Activated naive CD4-positive, alpha-beta T cell treated with anti-CD3 and anti-CD28 coated beads, Interleukin-2, amount 50 U/mL, for 24 hours (primary cell): Measurements from ENCODE around the gene ALG9.
A peak's percentile ranks its signal among the peaks of the same experiment; 100 is the strongest.

Experiments
- H3K27ac Mint-ChIP-seq: one replicate; pipeline ENCODE4 v1.8.0; 2021; ENCODE audit warnings: mild to moderate bottlenecking, mixed read lengths
- H3K27me3 Mint-ChIP-seq: one replicate; pipeline ENCODE4 v1.8.0; 2021; ENCODE audit warnings: mixed read lengths
- H3K36me3 Mint-ChIP-seq: one replicate; pipeline ENCODE4 v1.8.0; 2021; ENCODE audit warnings: mixed read lengths
- H3K4me1 Mint-ChIP-seq: one replicate; pipeline ENCODE4 v1.8.0; 2021; ENCODE audit warnings: mixed read lengths
- H3K4me3 Mint-ChIP-seq: one replicate; pipeline ENCODE4 v1.8.0; 2021; ENCODE audit warnings: mild to moderate bottlenecking, mixed read lengths
- H3K9me3 Mint-ChIP-seq: one replicate; pipeline ENCODE4 v1.8.0; 2021; ENCODE audit warnings: mixed read lengths

Gene ALG9

DNA sequence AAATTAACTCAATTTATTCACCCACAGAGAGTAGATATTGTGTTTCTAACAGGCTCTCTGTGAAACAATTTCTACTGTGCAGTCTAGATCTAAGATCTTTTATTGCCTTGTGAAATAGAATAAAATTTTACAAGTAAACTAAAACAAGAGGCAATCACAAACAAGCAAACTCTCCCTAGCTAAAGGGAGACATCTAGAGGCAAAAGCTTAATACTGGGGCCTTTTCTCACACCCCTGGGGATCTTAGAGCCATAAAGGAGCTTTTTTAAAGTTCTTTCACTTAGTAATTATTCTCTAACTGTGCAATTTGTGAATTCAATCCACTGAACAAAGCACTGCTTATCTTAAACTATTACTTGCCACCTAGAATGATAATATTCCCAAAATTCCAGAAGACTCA lies 19.7 kb downstream of the ALG9 start:
- Mint-ChIP-seq H3K4me1 (no peaks in the 10 kb centered on the region), H3K36me3 (peaks cover 14% of the 10 kb centered on the region), H3K9me3 (no peaks in the 10 kb centered on the region), H3K27ac (no peak overlapping the region), H3K4me3 (no peak overlapping the region), H3K27me3 (no peaks in the 10 kb centered on the region)

DNA sequence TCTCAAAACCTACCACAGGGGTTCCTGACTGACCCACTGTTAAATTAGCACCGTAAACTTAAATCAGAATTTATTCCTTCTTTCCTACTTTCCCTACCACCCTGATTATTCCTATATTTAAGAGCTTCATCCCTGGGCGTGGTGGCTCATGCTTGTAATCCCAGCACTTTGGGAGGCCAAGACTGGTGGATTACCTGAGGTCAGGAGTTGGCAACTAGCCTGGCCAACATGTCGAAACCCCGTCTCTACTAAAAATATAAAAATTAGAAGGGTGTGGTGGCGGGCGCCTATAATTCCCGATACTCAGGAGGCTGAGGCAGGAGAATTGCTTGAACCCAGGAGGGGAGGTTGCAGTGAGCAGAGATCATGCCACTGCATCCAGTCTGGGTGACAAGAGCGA lies 20.3 kb downstream of the ALG9 start:
- Mint-ChIP-seq H3K9me3 (no peaks in the 10 kb centered on the region), H3K27me3 (no peaks in the 10 kb centered on the region), H3K36me3 (peaks cover 14% of the 10 kb centered on the region), H3K27ac (no peak overlapping the region), H3K4me1 (no peaks in the 10 kb centered on the region), H3K4me3 (no peak overlapping the region)

DNA sequence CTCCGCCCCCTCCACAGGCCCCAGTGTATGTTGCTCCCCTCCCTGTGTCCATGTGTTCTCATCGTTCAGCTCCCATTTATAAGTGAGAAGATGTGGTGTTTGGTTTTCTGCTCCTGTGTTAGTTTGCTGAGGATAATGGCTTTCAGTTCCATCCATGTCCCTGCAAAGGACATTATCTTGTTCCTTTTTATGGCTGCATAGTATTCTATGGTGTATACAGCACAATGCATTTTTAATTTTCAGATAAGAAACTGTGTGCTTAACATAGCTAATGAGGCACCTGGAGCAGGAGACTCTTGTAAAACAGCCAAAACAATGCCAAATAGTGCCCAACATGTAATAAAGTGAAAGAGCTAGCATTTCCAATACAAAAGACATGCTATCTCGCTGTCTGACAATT lies 21.8 kb downstream of the ALG9 start:
- no peak overlapping the region for H3K4me3 Mint-ChIP-seq
- H3K9me3 Mint-ChIP-seq, result no peaks in the 10 kb centered on the region
- H3K36me3 Mint-ChIP-seq, result peaks cover 14% of the 10 kb centered on the region
- no peaks in the 10 kb centered on the region for H3K27me3 Mint-ChIP-seq
- no peaks in the 10 kb centered on the region for H3K4me1 Mint-ChIP-seq
- no peak overlapping the region for H3K27ac Mint-ChIP-seq

GRCh38 chr11:111846636-111847035 lies 24.7 kb downstream of the ALG9 start:
- H3K27ac Mint-ChIP-seq, result peak overlapping the region; percentile 51
- H3K4me1 Mint-ChIP-seq, result peaks cover under 1% of the 10 kb centered on the region
- peaks cover 12% of the 10 kb centered on the region for H3K36me3 Mint-ChIP-seq
- no peaks in the 10 kb centered on the region for H3K27me3 Mint-ChIP-seq
- no peak overlapping the region for H3K4me3 Mint-ChIP-seq
- no peaks in the 10 kb centered on the region for H3K9me3 Mint-ChIP-seq

GRCh38 chr11:111846063-111846462 lies 25.3 kb downstream of the ALG9 start:
- H3K27ac Mint-ChIP-seq, result no peak overlapping the region
- peaks cover 10% of the 10 kb centered on the region for H3K36me3 Mint-ChIP-seq

DNA sequence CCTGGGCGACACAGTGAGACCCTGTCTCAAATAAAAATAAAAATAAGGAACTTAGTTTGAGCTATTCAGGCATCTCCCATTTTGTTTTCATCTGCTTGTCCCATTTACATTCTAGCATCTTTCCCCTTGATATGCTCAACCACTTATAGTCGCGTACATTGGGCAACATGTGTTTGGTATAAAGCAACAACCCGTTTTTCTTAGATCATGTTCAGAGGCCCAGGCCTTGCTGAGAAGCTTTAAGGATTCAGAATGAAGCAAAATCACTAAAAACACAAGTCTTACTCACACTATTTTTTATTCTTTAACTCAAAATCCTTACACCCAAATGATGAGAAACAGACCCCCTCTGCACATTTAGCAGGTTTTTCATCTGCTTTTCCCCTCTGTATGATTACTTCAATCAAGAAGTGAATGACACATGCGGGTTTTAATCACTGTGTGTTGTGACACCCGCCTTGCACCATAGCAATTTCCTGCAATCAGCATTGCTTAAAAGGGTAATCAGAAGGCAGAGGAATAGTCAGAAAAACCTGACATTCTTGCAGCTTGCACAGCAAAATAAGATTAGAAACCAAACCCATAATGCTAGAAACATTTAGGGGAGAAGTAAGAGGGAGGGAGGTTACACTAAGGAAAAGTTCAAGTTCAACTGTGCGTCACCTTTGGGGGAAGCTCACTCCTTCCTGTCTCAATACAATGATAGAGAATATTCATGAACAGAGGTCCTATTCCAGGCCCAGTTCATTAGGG lies 25.9 kb downstream of the ALG9 start:
- Mint-ChIP-seq H3K4me3 (no peak overlapping the region), H3K4me1 (peaks cover 7% of the 10 kb centered on the region), H3K36me3 (peaks cover 10% of the 10 kb centered on the region), H3K27ac (no peak overlapping the region), H3K9me3 (no peaks in the 10 kb centered on the region), H3K27me3 (no peaks in the 10 kb centered on the region)

More at GRCh38 chr11:111846063-111846462, 25.3 kb downstream of the ALG9 start:
- Mint-ChIP-seq H3K4me1 (peaks cover 6% of the 10 kb centered on the region), H3K4me3 (no peak overlapping the region), H3K9me3 (no peaks in the 10 kb centered on the region), H3K27me3 (no peaks in the 10 kb centered on the region)

GRCh38 chr11:111843661-111844060 lies 27.7 kb downstream of the ALG9 start:
- H3K36me3 Mint-ChIP-seq, result peaks cover 10% of the 10 kb centered on the region
- no peak overlapping the region for H3K4me3 Mint-ChIP-seq
- H3K4me1 Mint-ChIP-seq, result peaks cover 7% of the 10 kb centered on the region
- H3K27ac Mint-ChIP-seq, result no peak overlapping the region
- no peaks in the 10 kb centered on the region for H3K27me3 Mint-ChIP-seq
- H3K9me3 Mint-ChIP-seq, result no peaks in the 10 kb centered on the region

DNA sequence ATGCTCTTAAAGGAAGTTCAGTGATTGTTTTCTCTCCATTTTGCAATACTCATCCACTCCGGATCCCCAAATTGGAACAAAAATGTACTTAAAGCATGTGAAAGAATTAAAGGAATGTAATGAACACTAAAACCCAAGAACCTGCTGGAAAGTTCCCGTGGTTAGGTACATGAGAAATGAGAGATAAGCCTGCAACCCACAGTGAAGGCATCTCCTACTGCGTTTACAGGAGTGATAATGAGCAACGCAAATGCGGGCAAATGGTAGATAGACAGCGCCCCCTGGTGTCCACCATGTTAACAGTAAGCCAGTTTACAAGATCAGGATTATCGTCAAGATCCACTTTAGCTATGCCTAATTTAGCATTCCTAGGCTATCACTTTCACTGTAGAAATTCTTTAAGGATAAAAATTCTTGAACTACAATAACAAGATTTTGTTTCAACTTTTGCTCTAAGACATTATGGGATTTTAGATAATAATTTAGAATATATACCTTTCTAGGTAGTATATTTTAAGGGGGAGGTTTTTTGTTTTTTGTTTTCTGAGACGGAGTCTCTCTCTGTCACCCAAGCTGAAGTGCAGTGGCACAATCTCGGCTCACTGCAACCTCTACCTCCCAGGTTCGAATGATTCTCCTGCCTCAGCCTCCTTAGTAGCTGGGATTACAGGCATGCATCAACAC lies 29.9 kb downstream of the ALG9 start:
- H3K27me3 Mint-ChIP-seq, result no peaks in the 10 kb centered on the region

DNA sequence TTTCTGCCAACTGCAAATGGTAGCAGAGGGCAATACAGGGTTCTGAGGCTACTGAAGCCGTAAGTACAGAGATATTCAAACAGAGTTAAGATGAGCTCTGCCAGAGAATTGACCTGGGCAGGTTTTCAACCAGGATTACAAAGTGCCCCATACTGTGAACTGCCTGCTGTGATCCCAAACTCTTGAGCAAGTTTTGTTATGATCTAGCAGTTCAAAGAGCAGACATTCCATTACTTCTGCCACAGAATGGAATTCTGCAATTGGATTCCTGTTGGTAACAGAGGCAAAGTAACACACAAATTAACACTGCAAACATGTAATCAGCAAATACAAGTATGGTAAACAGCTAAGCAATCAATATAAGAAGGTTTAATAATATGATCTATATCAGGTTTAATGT lies 31.2 kb downstream of the ALG9 start:
- H3K27ac Mint-ChIP-seq, result no peak overlapping the region

More for the DNA sequence above, 29.9 kb downstream of the ALG9 start:
- Mint-ChIP-seq H3K9me3 (no peaks in the 10 kb centered on the region), H3K4me3 (no peak overlapping the region), H3K27ac (no peak overlapping the region), H3K36me3 (peaks cover 11% of the 10 kb centered on the region), H3K4me1 (peaks cover 7% of the 10 kb centered on the region)

DNA sequence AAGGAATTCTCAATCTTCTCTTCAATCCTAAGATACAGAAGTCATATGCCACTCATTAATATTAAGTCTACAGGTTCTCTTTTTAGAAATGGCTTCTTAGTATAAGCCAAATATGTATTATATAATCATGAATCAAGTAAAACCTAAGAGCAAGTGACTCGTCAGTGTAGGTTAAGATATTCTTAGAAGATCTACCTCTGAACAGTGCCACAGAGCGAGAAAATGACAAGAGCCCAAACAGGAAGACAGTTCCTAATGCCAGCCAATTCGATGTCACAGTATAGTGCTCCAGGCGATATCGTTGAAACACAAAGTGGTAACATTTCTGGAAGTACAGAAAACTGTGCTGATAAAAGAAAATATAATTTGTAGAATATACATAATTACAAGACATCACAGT lies 33.3 kb downstream of the ALG9 start:
- Mint-ChIP-seq H3K27ac (no peak overlapping the region), H3K9me3 (no peaks in the 10 kb centered on the region), H3K4me3 (no peak overlapping the region), H3K36me3 (peaks cover 22% of the 10 kb centered on the region), H3K27me3 (no peaks in the 10 kb centered on the region), H3K4me1 (peaks cover 7% of the 10 kb centered on the region)

More for the DNA sequence above, 31.2 kb downstream of the ALG9 start:
- H3K9me3 Mint-ChIP-seq, result no peaks in the 10 kb centered on the region
- H3K36me3 Mint-ChIP-seq, result peaks cover 15% of the 10 kb centered on the region
- peaks cover 7% of the 10 kb centered on the region for H3K4me1 Mint-ChIP-seq
- no peak overlapping the region for H3K4me3 Mint-ChIP-seq
- H3K27me3 Mint-ChIP-seq, result no peaks in the 10 kb centered on the region

DNA sequence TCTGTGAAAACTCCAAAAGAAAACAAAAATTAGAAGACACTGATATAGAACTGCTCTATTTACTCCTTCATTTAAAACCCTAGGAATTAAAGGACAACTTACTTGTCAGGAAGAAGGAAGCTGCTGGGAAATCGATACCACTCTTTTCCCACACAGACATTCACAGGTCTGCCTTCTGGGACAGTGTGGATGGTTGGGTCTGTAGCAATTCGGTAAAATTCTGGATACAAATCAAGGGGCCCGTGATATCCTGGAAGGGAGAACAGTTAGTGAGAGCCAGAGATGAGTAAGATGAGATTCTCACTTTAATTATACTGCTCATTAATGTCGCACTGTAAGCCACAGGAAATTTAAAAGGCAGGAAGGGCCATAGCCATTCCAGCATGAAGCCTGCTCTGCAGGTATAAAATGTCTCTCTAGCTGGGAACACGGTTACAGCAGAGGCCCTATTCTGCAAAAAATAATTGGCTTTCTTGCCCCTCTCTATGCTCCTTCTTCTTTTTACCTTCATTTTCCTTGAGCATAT lies 34.0 kb downstream of the ALG9 start:
- Mint-ChIP-seq H3K27me3 (no peaks in the 10 kb centered on the region), H3K4me3 (no peak overlapping the region), H3K9me3 (no peaks in the 10 kb centered on the region), H3K36me3 (peaks cover 22% of the 10 kb centered on the region), H3K27ac (no peak overlapping the region), H3K4me1 (peaks cover 7% of the 10 kb centered on the region)

- peaks cover 7% of the 10 kb centered on the region for H3K4me1 Mint-ChIP-seq
- H3K9me3 Mint-ChIP-seq, result no peaks in the 10 kb centered on the region
- no peak overlapping the region for H3K4me3 Mint-ChIP-seq
- H3K27me3 Mint-ChIP-seq, result no peaks in the 10 kb centered on the region
- no peak overlapping the region for H3K27ac Mint-ChIP-seq
- peaks cover 24% of the 10 kb centered on the region for H3K36me3 Mint-ChIP-seq
These were observed 34.7 kb downstream of the ALG9 start for GRCh38 chr11:111836721-111837120.

DNA sequence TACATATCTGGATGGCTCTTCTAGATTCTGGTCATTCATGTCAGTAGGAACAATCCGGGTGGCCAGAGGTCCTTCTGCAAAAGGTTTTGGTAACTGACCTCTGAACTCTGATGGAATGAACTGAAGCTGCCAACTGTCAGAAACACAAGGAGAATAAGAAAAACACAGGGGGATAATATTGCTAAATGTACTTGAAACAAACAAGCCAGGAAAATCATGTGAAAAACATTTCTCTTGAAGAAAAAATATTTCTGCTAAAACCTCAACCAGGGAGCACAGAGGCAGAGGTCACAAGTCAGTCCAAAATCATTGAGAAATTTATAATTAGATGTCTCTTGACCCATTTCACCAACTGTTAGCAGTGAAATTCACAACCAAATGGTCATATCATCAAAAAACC lies 35.2 kb downstream of the ALG9 start:
- H3K9me3 Mint-ChIP-seq, result no peaks in the 10 kb centered on the region
- H3K4me3 Mint-ChIP-seq, result no peak overlapping the region
- no peak overlapping the region for H3K27ac Mint-ChIP-seq
- H3K36me3 Mint-ChIP-seq, result peaks cover 27% of the 10 kb centered on the region
- H3K27me3 Mint-ChIP-seq, result no peaks in the 10 kb centered on the region
- H3K4me1 Mint-ChIP-seq, result peaks cover 2% of the 10 kb centered on the region

DNA sequence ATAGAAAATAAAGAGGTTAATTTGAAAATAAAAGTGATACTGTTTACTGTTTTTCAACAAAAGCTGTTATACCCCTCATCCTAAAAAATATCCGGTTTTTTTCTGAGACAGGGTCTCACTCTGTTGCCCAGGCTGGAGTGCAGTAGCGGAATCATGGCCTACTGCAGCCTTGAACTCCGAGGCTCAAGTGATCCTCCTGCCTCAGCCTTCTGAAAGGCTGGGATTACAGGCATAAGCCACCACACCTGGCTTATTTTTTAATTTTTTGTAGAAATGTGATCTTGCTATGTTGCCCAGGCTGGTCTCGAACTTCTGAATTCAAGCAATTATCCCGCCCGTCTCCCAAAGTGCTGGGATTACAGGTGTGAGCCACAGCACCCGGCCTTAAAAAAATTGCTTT lies 35.7 kb downstream of the ALG9 start:
- H3K27ac Mint-ChIP-seq, result no peak overlapping the region
- H3K27me3 Mint-ChIP-seq, result no peaks in the 10 kb centered on the region
- no peaks in the 10 kb centered on the region for H3K4me1 Mint-ChIP-seq
- H3K9me3 Mint-ChIP-seq, result no peaks in the 10 kb centered on the region
- no peak overlapping the region for H3K4me3 Mint-ChIP-seq
- H3K36me3 Mint-ChIP-seq, result peaks cover 27% of the 10 kb centered on the region

DNA sequence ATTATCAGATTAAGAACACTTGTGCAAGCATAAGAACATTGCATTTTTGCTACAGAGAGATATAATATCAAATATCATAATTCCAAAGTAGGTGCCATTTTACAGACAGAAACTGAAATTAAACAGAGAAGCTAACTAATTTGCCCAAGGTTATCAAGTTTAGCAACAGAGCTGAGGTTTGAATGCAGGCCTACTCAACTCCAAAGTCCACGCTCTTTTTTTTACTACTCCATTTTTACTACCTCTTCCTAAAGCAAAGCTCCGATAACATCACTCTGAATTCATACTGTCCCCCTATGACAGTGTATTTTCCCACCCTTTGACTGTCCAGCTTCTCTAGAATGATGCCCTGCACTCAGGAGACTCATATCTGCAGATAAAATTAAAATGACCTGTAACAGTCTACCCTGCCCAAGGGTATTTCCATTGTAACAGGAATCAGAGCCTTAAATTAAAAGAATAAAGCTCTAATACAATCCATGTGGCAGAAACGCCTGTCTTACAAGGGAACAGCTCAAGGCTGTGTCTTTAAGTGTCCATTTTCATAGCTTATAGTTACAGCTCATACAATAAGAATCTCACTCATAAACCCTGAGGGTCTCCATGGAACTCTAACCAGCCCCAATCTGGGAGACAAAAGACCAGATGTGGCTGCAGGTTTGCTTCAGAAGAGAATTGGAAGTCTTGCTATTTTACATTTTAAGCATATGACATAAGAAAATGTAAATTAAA lies 36.8 kb downstream of the ALG9 start:
- Mint-ChIP-seq H3K9me3 (no peaks in the 10 kb centered on the region), H3K27ac (no peak overlapping the region), H3K27me3 (no peaks in the 10 kb centered on the region), H3K36me3 (peaks cover 27% of the 10 kb centered on the region), H3K4me1 (no peaks in the 10 kb centered on the region), H3K4me3 (no peak overlapping the region)

DNA sequence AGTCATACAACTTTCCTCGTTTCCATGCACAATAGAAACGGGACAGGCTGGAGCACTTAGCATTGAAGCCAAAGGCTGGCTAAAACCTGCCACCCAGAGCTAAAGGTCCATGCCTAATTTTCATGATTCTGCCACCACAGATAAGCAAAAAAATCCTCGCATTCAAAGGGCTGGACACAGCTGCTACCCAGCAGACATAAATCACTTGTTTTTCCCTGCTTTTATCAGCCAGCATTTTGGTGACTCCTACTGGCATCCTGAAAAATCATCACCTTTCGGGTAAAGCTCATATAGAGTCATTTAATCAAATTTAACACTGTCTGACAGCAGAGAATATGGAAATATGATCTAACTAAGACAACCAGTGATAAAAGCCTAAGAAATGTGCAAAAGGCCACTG lies 37.9 kb downstream of the ALG9 start:
- Mint-ChIP-seq H3K36me3 (peaks cover 25% of the 10 kb centered on the region), H3K27ac (no peak overlapping the region), H3K4me1 (peaks cover 8% of the 10 kb centered on the region), H3K4me3 (no peak overlapping the region), H3K27me3 (no peaks in the 10 kb centered on the region), H3K9me3 (no peaks in the 10 kb centered on the region)
